Activated CD4-positive, alpha-beta T cell treated with anti-CD3 and anti-CD28 coated beads, Interleukin-2, amount 50 U/mL, for 48 hours (primary cell): ENCODE data around the gene SLFNL1.

ENCODE experiments used
- DNase-seq, 2 experiments: peaks; one replicate each; pipeline ENCODE4 v3.0.0-alpha.2; 2020

The SLFNL1 gene

DNA sequence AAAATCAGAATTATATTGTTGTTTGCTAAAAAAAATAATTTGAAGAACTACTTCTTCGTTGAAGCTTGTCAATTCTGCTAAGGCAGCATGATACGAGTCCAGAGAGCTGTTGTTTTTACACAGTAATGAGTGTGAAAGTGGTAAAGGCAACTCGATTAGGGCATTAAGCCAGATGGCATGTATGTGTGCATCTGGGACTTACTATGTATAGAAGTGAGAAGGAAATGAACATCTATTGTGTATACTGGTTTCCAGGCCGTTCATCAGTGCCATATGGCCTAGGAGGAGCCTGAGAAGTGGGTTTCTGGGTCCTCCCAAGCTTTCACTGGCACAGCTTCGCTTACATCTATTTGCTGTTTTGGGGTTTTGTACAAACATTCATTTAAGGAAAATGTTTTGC, 36.4 kb downstream of the SLFNL1 start:
- no peak for DNase-seq

DNA sequence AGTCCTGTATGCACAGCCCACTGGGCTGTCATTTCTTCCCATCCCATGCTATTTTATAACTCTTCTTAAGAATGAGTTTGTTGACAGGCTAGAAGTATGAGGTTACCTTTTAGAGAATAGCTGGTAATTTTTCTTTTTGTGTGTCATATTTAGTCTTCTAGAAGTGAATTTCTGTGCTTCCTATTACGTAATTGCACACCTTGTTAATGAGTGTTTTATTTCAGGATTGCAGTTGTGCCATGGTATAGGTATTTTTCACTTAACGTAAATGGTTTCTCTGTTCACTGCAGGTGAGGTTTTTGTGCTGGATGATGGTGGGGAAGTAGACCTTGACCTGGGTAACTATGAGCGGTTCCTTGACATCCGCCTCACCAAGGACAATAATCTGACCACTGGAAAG, 37.0 kb downstream of the SLFNL1 start:
- DNase-seq, result no peak

DNA sequence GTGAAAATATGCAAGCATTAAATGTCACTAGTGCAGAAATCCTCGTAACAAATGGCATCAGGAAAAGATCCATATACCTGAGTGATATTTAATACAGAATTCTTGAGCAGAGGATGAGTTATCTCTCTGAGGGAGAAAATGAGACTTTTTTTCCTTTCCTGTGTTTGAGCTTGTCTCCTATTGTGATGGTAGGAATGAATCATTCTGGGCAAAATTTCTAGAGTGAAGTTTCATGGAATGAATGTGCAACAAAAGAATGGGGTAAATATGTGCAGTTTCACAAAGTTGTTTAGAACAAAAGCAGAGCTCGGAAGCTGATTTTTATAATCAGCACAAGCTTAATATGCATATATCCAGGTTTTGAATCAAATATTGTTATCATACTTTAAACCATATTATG, 37.5 kb downstream of the SLFNL1 start:
- no peak for DNase-seq

DNA sequence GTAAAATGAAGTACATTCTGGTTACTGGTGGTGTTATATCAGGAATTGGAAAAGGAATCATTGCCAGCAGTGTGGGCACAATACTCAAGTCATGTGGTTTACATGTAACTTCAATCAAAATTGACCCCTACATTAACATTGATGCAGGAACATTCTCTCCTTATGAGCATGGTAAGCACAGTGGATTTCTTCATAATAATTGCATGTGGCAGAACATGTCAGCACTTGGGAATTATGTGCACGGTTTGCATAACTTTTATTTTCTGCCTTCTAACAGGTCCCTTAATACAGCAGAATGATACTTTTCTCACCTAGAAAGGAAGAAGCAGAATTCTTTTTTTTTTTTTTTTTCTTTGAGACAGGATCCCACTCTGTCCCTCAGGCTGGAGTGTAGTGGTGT, 38.2 kb downstream of the SLFNL1 start:
- no peak for DNase-seq

GRCh38 chr1:40982721-40983120, 38.8 kb downstream of the SLFNL1 start:
- no peak for DNase-seq

DNA sequence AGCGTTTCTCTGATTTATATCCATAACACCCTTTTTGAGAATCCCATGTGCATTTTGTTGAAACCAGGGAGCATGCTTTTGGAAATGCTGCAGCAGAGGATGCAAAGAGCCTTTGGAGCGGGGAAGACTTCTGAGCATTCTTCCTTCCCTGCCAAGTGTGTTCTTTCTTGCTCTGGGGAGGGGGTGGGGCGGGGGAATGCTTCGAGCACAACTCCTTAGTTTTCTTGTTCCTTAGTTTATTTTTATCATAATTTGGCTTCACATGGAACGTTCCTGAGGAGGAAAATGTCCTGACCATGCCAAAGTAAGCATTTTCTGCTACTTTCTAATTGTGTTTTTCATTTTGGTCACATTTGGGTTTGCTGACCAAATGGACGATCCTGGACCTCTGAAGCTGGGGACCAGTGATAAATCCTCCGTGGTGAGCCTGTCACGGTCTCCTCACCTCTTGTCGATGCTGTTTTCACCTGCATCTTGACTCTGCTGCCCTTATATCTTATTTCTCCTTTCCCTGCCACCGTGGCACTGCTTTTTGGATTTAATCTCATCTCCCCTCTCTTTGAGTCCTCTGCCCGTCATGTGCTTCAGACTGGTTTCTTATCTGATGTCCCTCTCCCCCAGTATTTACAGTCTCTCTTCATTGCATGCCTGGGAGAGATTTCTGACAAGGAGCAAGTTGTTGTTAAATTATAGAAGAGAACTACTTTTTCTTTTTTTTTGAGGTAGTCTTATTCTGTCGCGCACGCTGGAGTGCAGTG, 39.7 kb downstream of the SLFNL1 start:
- no peak for DNase-seq

DNA sequence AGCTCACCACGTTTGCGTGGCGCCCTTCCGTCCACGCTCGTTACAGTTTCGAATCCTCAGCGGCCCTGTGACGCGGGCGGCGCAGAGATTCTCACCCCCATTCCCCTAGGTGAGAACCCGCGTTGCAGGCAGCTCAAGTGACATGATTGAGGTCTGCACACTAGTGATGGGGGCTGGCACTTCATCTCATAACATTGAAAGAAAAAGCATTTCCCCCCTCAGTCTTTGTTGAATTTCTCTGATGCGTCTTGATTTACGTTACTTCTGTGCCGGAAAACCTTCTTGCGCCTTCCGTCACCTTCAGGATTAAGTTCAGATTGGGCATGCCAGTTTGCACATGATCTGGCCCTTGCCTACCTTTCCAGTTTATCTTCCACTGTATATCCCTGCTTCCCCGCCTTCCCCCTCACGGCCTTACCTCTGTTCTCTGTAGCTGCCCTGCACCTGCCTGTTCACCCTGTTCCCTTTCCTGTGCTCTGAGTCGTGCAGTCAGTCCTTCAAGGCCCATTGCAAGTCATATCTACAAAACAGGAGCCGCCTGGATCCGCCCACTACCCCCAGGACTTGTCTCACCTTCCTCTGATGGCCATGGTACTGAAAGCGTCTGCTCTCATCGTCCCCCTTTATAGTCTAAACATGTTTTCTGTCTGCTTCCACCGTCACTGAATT, 40.9 kb downstream of the SLFNL1 start:
- peak; percentile 62 to 73 for DNase-seq

- no peak for DNase-seq
These were observed 41.5 kb downstream of the SLFNL1 start for GRCh38 chr1:40980068-40980452.

DNA sequence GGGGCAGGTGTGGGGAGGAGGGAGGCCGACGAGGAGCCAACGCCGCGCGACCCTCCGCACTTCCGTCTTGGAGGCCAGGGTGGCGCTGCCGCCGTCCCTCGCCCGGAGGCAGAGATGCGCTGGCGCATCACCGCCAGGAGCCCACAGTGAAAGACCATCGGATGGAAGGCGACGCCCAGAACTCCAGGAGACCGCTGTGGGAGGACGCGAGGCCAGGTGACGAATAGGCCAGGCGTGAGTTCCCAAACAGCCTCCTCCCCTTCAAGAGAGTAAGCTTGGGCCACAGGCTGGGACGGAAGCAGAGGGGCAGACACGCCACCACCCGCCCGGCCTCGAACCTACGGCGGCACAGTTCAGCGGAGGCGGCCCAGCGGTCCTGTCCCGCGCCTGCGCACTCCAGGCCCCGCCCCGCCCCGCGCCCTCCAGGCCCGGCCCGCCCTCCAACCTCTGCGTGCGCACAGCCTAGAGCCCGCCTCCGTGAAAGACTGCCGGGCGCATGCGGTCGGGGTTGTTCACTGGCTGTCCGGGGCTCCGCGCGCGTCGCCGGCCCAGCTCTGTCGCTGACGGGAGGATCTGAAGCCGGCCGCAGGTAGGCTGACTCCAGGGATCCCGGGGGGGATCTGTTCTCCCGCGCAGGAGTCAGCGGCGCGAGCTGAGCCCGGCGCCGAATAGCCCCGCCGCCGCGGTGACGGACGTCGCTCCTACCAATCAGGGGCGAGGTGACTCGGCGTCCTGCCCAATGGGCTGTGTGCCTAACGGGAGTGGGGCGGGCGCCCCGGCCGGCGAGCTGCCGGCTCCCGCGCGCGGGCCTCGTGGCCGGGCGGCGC, 42.1 kb downstream of the SLFNL1 start, which contains the start of gene CTPS1:
TSS of gene CTPS1 (plus strand) at position 456 of the 827 bp plus-strand sequence. CDS start 3,595 bp downstream, outside the sequence.
- peak; percentile 95 to 96 for DNase-seq

DNA sequence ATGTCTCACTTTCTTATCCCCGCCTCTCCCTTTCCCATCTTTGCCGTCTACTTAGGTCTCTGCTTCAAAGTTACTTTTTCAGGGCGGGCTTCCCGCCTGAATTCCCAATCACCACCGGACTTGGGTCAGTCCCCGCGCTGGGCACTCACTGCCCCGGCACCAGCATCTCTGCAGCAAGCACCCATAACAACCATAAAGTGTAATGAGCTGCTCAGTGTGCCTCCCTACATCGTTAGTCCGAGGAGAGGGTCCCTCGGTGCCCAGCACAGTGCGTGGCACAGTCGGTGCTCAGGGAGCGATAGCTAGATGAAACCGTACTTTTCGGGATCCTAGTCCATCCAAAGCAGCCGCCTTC, 42.7 kb downstream of the SLFNL1 start:
- no peak for DNase-seq

GRCh38 chr1:40977716-40978115, 43.8 kb downstream of the SLFNL1 start:
- no peak for DNase-seq

DNA sequence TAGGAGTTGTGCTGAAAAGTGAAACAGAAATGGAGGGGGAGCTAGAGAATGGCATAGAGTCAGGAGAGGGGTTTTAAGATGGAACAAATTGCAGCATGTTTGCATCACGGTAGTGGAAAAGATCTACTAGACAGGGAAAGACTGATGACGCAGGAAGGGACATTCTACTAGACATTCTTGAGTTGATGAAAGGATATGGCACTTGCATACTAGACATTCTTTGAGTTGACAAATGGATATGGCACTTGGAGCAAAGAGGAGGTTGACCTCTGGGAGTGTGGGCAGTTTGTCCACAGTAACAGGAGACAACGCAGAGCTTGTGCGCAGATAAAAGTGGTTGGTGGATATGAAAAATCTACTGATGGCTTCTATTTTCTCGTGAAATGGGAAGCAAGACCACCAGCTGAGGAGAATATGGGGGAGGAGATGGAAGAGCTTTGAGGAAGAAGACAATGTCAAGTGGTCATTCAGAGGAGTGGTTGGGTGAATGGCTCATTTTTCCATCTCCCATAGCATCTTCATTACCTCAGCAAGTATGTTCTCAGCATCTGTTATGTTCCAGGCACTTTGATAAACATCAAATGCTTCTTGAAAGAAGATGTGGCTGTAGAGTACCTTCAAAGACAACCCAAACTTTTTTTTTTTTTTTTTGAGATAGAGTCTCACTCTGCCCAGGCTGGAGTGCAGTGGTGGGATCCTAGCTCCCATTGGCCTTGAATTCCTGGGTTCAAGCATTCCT, 44.4 kb downstream of the SLFNL1 start:
- DNase-seq, result no peak

GRCh38 chr1:40974945-40975344, 46.6 kb downstream of the SLFNL1 start:
- DNase-seq, result no peak

DNA sequence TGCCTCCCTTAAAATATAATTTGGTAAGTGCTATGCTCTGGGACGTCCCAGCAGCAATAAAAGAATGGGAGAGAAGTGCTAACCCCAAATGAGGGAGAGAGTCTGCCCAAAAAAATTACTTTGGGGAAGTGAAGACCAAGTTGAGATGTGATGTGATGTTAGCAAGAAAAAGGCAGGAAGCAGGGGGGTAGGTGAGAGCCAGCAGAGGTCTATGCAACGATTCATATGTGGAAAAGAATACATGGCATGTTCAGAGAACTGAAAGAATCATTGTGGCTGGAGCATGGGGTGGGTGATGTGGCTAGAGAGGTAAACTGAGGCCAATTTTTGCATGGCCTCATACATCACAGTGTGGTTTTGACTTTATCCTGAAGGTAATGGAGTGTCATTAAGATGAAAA, 47.6 kb downstream of the SLFNL1 start:
- DNase-seq, result no peak

DNA sequence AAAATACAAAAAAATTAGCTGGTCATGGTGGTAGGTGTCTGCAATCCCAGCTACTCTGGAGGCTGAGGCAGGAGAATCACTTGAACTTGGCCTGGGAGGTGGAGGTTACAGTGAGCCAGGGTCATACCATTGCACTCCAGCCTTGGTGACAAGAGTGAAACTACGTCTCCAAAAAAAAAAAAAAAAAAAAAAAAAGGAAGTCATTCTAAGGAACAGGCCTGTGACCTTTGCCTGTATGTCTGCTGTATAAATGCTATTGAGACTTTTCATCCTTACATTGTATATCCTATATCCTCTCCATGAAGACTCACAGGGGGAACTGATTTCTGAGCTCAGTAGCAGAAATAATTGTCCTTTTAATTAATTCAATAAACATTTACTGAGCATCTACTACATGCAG, 49.6 kb downstream of the SLFNL1 start:
- no peak for DNase-seq

GRCh38 chr1:40969445-40969844, 52.1 kb downstream of the SLFNL1 start:
- DNase-seq, result no peak

DNA sequence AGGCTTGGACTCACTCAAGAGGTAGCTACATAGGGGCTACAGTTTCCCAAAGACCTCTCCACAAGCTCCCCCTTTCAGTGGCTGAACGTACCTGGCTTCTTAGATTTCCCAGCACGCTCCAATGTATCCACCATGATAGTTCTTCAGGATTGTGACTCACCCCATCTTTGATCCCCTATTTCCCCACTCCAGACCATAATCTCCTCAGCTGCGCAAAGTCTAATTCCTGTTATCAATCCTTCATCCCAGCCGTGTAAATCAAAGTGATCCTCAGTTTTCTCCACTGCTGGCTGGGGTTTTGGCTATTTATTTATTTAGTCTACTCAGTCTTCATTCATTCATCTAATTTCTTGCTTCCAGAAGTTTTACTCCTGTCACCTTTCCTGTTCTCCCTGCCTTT, 55.1 kb downstream of the SLFNL1 start:
- no peak for DNase-seq
